Glutamatergic neuron (in vitro differentiated cells): ENCODE results near the gene PDE8A. TPM values are rescaled to one million over a fixed set of nuclear protein-coding genes. Genes with fewer than 3 reads are reported as not detected.

Experiments used
- DNase-seq: peaks from one replicate; pipeline ENCODE4 v3.0.0; 2022
- H3K27ac Mint-ChIP-seq: one replicate; pipeline ENCODE4 v1.8.0; 2020; ENCODE audit warnings: mild to moderate bottlenecking, mixed read lengths, inconsistent platforms; ENCODE audit not compliant: unreplicated experiment
- H3K27me3 Mint-ChIP-seq: one replicate; pipeline ENCODE4 v1.8.0; 2020; ENCODE audit warnings: mild to moderate bottlenecking, moderate library complexity, mixed read lengths, inconsistent platforms; ENCODE audit not compliant: unreplicated experiment
- H3K36me3 Mint-ChIP-seq: one replicate; pipeline ENCODE4 v1.8.0; 2020; ENCODE audit warnings: mild to moderate bottlenecking, mixed read lengths, inconsistent platforms; ENCODE audit not compliant: unreplicated experiment
- H3K4me1 Mint-ChIP-seq: one replicate; pipeline ENCODE4 v1.8.0; 2020; ENCODE audit warnings: mild to moderate bottlenecking, low read depth, mixed read lengths, inconsistent platforms; ENCODE audit not compliant: unreplicated experiment
- H3K4me3 Mint-ChIP-seq: one replicate; pipeline ENCODE4 v1.8.0; 2020; ENCODE audit warnings: mild to moderate bottlenecking, mixed read lengths, inconsistent platforms; ENCODE audit not compliant: unreplicated experiment
- H3K9me3 Mint-ChIP-seq: one replicate; pipeline ENCODE4 v1.8.0; 2020; ENCODE audit warnings: mild to moderate bottlenecking, moderate library complexity, mixed read lengths, inconsistent platforms; ENCODE audit not compliant: unreplicated experiment
- CTCF ChIP-seq: fragments of 200-600 bp; sonication (generic); IDR thresholded peaks from one replicate; pipeline ENCODE4 v1.5.0; 2021; ENCODE audit not compliant: partially characterized antibody, unreplicated experiment
- total RNA-seq: library from RNA; stranded (reverse); fragmentation: NEBNext Ultra II Directional; extraction: Animal tissue kit (Norgen Biotek cat#: 25700); gene quantifications from one replicate; pipeline ENCODE4 v1.2.1, GENCODE V29; 2021; ENCODE audit not compliant: unreplicated experiment

PDE8A gene
- total RNA-seq, 1 donor from 2014 or later, result 5.7 TPM

- Mint-ChIP-seq H3K27me3 (peaks cover 2% of the 10 kb centered on the region), H3K4me1 (no peaks in the 10 kb centered on the region), H3K9me3 (peaks cover 4% of the 10 kb centered on the region), H3K36me3 (peaks cover 4% of the 10 kb centered on the region), H3K27ac (no peak overlapping the region), H3K4me3 (no peak overlapping the region)
- TF ChIP-seq CTCF, result no peak
- no peak for DNase-seq
These were observed 117.6 kb downstream of the PDE8A start for GRCh38 chr15:85099195-85099803.

DNA sequence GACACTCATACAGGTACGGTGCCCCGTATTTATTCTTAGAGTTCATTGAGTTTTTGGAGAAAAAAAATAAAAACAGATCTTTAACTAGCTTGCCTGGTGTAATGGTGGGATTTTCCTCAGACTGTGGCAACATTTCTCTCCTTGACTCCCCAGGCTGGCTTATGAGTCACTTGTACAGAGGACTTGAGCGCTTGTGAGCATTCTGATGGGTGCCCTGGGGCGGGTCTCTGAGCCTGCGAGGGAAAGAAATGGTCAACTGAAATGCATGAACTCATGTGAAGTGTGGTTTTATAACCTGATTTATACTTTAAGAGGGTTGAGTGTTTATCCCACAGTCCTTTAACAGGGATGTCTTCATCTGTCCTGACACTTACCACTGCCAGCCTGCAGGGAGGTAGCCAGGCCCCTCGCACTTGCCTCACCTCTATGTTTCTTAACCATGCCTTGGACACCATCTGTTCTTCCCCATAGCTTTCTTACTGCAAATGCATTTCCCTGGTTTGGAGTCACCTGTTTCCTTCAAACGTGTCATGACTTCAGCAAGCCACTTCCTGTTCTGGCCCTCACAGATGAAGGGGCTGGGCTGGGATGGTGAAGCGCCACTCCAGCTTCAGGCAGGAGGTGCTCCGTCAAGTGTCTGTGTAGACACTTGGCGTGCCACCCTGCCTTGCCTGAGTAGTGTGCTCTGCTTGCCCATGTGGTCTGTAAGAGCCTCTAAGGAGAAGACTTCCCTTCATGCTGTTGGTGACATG is 118.7 kb downstream of the PDE8A start:
- Mint-ChIP-seq H3K27me3 (peaks cover 2% of the 10 kb centered on the region), H3K36me3 (peaks cover 4% of the 10 kb centered on the region), H3K4me3 (no peak overlapping the region), H3K27ac (no peak overlapping the region), H3K9me3 (peaks cover 3% of the 10 kb centered on the region), H3K4me1 (no peaks in the 10 kb centered on the region)
- TF ChIP-seq CTCF, result no peak
- no peak for DNase-seq

GRCh38 chr15:85104584-85104983 is 122.9 kb downstream of the PDE8A start:
- Mint-ChIP-seq H3K27me3 (peaks cover 2% of the 10 kb centered on the region), H3K4me1 (no peaks in the 10 kb centered on the region), H3K36me3 (peaks cover 4% of the 10 kb centered on the region), H3K4me3 (no peak overlapping the region), H3K27ac (no peak overlapping the region), H3K9me3 (peaks cover 3% of the 10 kb centered on the region)
- no peak for DNase-seq
- no peak for TF ChIP-seq CTCF

DNA sequence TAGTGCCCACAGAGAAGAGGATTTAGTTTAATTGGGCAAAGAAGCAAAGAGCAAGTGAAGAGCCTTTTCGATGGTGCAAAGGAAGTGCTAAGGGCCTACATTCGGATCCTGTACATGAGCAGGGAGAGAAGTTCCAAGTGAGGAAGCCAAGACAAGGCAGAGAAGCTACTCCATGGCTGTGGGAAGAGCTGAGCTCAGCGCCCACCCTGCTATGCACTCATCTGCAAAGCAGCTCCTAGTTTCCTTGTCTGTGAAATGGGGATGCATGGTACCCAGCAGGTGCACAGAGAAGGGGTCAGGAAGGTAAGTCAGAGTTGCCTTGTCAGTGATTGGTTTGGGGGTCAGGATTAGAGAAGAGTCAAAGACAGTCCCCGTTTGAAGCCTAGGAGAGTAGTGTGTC is 126.5 kb downstream of the PDE8A start:
- H3K9me3 Mint-ChIP-seq, result peaks cover 3% of the 10 kb centered on the region
- no peak for DNase-seq

More for the DNA sequence above, 126.5 kb downstream of the PDE8A start:
- no peak for TF ChIP-seq CTCF
- H3K27me3 Mint-ChIP-seq, result peaks cover 2% of the 10 kb centered on the region
- no peak overlapping the region for H3K4me3 Mint-ChIP-seq
- peaks cover 4% of the 10 kb centered on the region for H3K36me3 Mint-ChIP-seq
- H3K4me1 Mint-ChIP-seq, result no peaks in the 10 kb centered on the region
- H3K27ac Mint-ChIP-seq, result no peak overlapping the region
